ENCODE results near the gene IDH3B.

GRCh38 chr20:2663887-2664719 is at the start of gene IDH3B:
- TF ChIP-seq CTCF (IDR thresholded peaks at IDR 0.05; ENCODE audit: low read length) = no peak
- TF ChIP-seq EZH2phosphoT487 (IDR thresholded peaks at IDR 0.05; ENCODE audit: low read length) = no peak
- TF ChIP-seq EZH2 (optimal IDR thresholded peaks at IDR 0.05; ENCODE audit: low read depth, low read length) = no peak

Measured in MM.1S (cell line).